CD14-positive monocyte (primary cell): ENCODE measurements around the gene P2RX2. TPM values are rescaled to one million over a fixed set of nuclear protein-coding genes. Genes with fewer than 3 reads are reported as not detected.
A peak's percentile ranks its signal among the peaks of the same experiment; 100 is the strongest.

Experiments
- DNase-seq, 3 donors: peaks; one replicate each; pipeline ENCODE4 v3.0.0-alpha.2; 2011 to 2022
- H2AFZ ChIP-seq: 2 replicates; pipeline ENCODE4 v1.6.0; 2012; ENCODE audit warnings: mild to moderate bottlenecking, low read depth, low read length, inconsistent platforms; ENCODE audit not compliant: insufficient read depth, poor library complexity, severe bottlenecking
- H3K27ac ChIP-seq, 2 donors: 1 replicate in 1 of 2; 2 replicates in 1 of 2; pipeline ENCODE4 v1.5.1; 2012 to 2013; ENCODE audit warnings: low read length in 2 of 2, control low read depth in 1 of 2, inconsistent platforms in 1 of 2, low read depth in 1 of 2, mild to moderate bottlenecking in 1 of 2
- H3K27me3 ChIP-seq, 2 donors: one replicate each; pipeline versions ENCODE4 v1.6.0 to v1.6.1; 2011 to 2013; ENCODE audit warnings: low read length in 2 of 2; ENCODE audit not compliant: control insufficient read depth in 2 of 2, insufficient read depth in 2 of 2
- H3K36me3 ChIP-seq, 2 donors: replicated peaks in 1 of 2; 1 replicate in 1 of 2; 2 replicates in 1 of 2; pipeline versions ENCODE4 v1.5.1 to v1.6.1; 2012 to 2013; ENCODE audit warnings: low read length in 2 of 2, control low read depth in 1 of 2, inconsistent platforms in 1 of 2, mild to moderate bottlenecking in 1 of 2; ENCODE audit not compliant: insufficient read depth in 2 of 2, control insufficient read depth in 1 of 2
- H3K4me1 ChIP-seq, 2 donors: 1 replicate in 1 of 2; 2 replicates in 1 of 2; pipeline versions ENCODE4 v1.5.1 to v1.6.1; 2012 to 2013; ENCODE audit warnings: low read length in 2 of 2, control low read depth in 1 of 2, inconsistent platforms in 1 of 2, mild to moderate bottlenecking in 1 of 2, moderate library complexity in 1 of 2; ENCODE audit not compliant: insufficient read depth in 2 of 2, control insufficient read depth in 1 of 2
- H3K4me2 ChIP-seq: replicated peaks from 2 replicates; pipeline ENCODE3; 2012; ENCODE audit warnings: low read length, moderate library complexity, mild to moderate bottlenecking; ENCODE audit not compliant: poor library complexity, severe bottlenecking; ENCODE audit errors: extremely low read depth
- H3K4me3 ChIP-seq, 3 experiments: fragments of 200-600 bp in 1 of 3; sonication (generic) in 1 of 3; replicated peaks in 1 of 3; 1 replicate in 2 of 3; 2 replicates in 1 of 3; pipeline ENCODE4 v1.5.1; 2011 to 2013; ENCODE audit warnings: low read length in 3 of 3, mild to moderate bottlenecking in 3 of 3, control low read depth in 2 of 3, low read depth in 2 of 3, inconsistent platforms in 1 of 3, moderate library complexity in 1 of 3
- H3K79me2 ChIP-seq: 2 replicates; pipeline ENCODE4 v1.6.0; 2012; ENCODE audit warnings: mild to moderate bottlenecking, control low read depth, inconsistent platforms, low read length, moderate library complexity; ENCODE audit not compliant: insufficient read depth
- H3K9ac ChIP-seq: 2 replicates; pipeline ENCODE4 v1.6.0; 2017; ENCODE audit warnings: low read length, mild to moderate bottlenecking; ENCODE audit not compliant: insufficient read depth, poor library complexity, severe bottlenecking
- H3K9me3 ChIP-seq, 2 donors: replicated peaks in 1 of 2; 1 replicate in 1 of 2; 2 replicates in 1 of 2; pipeline versions ENCODE4 v1.5.1 to v1.6.1; 2012 to 2013; ENCODE audit warnings: low read length in 2 of 2, control low read depth in 1 of 2; ENCODE audit not compliant: control insufficient read depth in 1 of 2, insufficient read depth in 1 of 2
- H4K20me1 ChIP-seq: 2 replicates; pipeline ENCODE4 v1.6.0; 2012; ENCODE audit warnings: mild to moderate bottlenecking, low read length, control low read depth, moderate library complexity; ENCODE audit not compliant: insufficient read depth
- H3K27ac Mint-ChIP-seq, 7 donors: one replicate each; pipeline ENCODE4 v1.8.0; 2020; ENCODE audit warnings: mild to moderate bottlenecking in 7 of 7, mixed read lengths in 7 of 7, moderate library complexity in 6 of 7, inconsistent platforms in 2 of 7
- H3K27me3 Mint-ChIP-seq, 3 donors: one replicate each; pipeline ENCODE4 v1.8.0; 2021 to 2022; ENCODE audit warnings: low read depth in 3 of 3, mild to moderate bottlenecking in 3 of 3, mixed read lengths in 3 of 3, moderate library complexity in 3 of 3, inconsistent platforms in 1 of 3
- H3K36me3 Mint-ChIP-seq, 2 donors: one replicate each; pipeline ENCODE4 v1.8.0; 2020; ENCODE audit warnings: mixed read lengths in 2 of 2, inconsistent platforms in 1 of 2, mild to moderate bottlenecking in 1 of 2
- H3K4me1 Mint-ChIP-seq: one replicate; pipeline ENCODE4 v1.8.0; 2020; ENCODE audit warnings: mild to moderate bottlenecking, mixed read lengths
- H3K4me3 Mint-ChIP-seq, 2 donors: one replicate each; pipeline ENCODE4 v1.8.0; 2020; ENCODE audit warnings: mild to moderate bottlenecking in 2 of 2, mixed read lengths in 2 of 2, moderate library complexity in 1 of 2
- H3K9me3 Mint-ChIP-seq, 7 donors: one replicate each; pipeline ENCODE4 v1.8.0; 2020 to 2022; ENCODE audit warnings: mixed read lengths in 7 of 7, mild to moderate bottlenecking in 6 of 7, moderate library complexity in 6 of 7, inconsistent platforms in 2 of 7
- CTCF ChIP-seq: fragments of 200-600 bp; IDR thresholded peaks from one replicate; pipeline ENCODE4 v1.8.0; 2022; ENCODE audit warnings: antibody characterized with exemption, mild to moderate bottlenecking
- WGBS: methylation state at CpG from one replicate; pipeline ENCODE4 v1.1.5; 2013; ENCODE audit warnings: missing lambda C conversion rate; ENCODE audit not compliant: insufficient coverage; 5-methylcytosine and 5-hydroxymethylcytosine counted together
- intact Hi-C, 2 donors: fragments of 100-400 bp; cut with micrococcal nuclease; formaldehyde crosslinking; loops; one replicate each; pipeline versions ENCODE4 v1.15.0 to v1.15.1; 2023
- polyA plus RNA-seq, 3 donors: library from polyadenylated mRNA; depleted of rRNA in 1 of 3; unstranded in 2 of 3; stranded (reverse) in 1 of 3; fragments of 300-500 nt in 2 of 3; fragments of >200 nt in 1 of 3; fragmentation: Illumina TruSeq in 2 of 3; gene quantifications; 1 replicate in 2 of 3; 2 replicates in 1 of 3; pipeline ENCODE4 v1.2.3, GENCODE V29; 2012 to 2021

The P2RX2 gene
- polyA plus RNA-seq, 3 donors: not detected

- WGBS: 61% methylated on average over 28 of the region's 29 CpGs
- DNase-seq: no peak
- Mint-ChIP-seq H3K4me1 (peaks cover 18% of the 10 kb centered on the region), H3K9me3 (peaks cover 0 to 19% (median 5%) of the 10 kb centered on the region in 7 donors), H3K27me3 (peaks cover 70 to 90% (median 71%) of the 10 kb centered on the region in 3 donors), H3K4me3 (peak overlapping the region in 1 of 2 donors; percentile 73), H3K27ac (no peak overlapping the region), H3K36me3 (no peaks in the 10 kb centered on the region)
- H3K36me3 ChIP-seq: no peaks in the 10 kb centered on the region
- H4K20me1 ChIP-seq: no peaks in the 10 kb centered on the region
- no peak overlapping the region for H3K27ac ChIP-seq
- no peaks in the 10 kb centered on the region for H3K79me2 ChIP-seq
- no peak overlapping the region for H3K4me2 ChIP-seq
- no peaks in the 10 kb centered on the region for H3K9me3 ChIP-seq
- no peak for TF ChIP-seq CTCF
- H2AFZ ChIP-seq: no peak overlapping the region
- intact Hi-C loops: no loop called here
- H3K9ac ChIP-seq: no peak overlapping the region
- H3K4me1 ChIP-seq: peaks cover 9 to 20% of the 10 kb centered on the region in 2 donors
- H3K4me3 ChIP-seq: no peak overlapping the region
- H3K27me3 ChIP-seq: peaks cover 4 to 74% of the 10 kb centered on the region in 2 donors
Observed at GRCh38 chr12:132602572-132603239, 15.9 kb upstream of the P2RX2 start.

- no peak overlapping the region for H3K4me2 ChIP-seq
- no peak for TF ChIP-seq CTCF
- no peaks in the 10 kb centered on the region for H3K36me3 ChIP-seq
- DNase-seq: no peak
- intact Hi-C loops: no loop called here
- no peak overlapping the region for H2AFZ ChIP-seq
- no peaks in the 10 kb centered on the region for H3K9me3 ChIP-seq
- Mint-ChIP-seq H3K4me3 (peak overlapping the region in 1 of 2 donors; percentile 60), H3K4me1 (peaks cover 17% of the 10 kb centered on the region), H3K9me3 (peaks cover 0 to 19% (median 5%) of the 10 kb centered on the region in 7 donors), H3K27me3 (peaks cover 76 to 96% (median 77%) of the 10 kb centered on the region in 3 donors), H3K27ac (no peak overlapping the region), H3K36me3 (no peaks in the 10 kb centered on the region)
- no peaks in the 10 kb centered on the region for H4K20me1 ChIP-seq
- peaks cover 4 to 76% of the 10 kb centered on the region in 2 donors for H3K27me3 ChIP-seq
- WGBS: 33% methylated on average over 59 of the region's 67 CpGs
- no peak overlapping the region for H3K27ac ChIP-seq
- no peak overlapping the region for H3K9ac ChIP-seq
- no peak overlapping the region for H3K4me3 ChIP-seq
- peaks cover 9 to 17% of the 10 kb centered on the region in 2 donors for H3K4me1 ChIP-seq
- H3K79me2 ChIP-seq: no peaks in the 10 kb centered on the region
Observed at GRCh38 chr12:132603240-132604150, 15.1 kb upstream of the P2RX2 start.
